BLaER1 (cell line): ENCODE results near the gene MPZL2.

Experiments
- H3K27ac ChIP-seq: shearing (Covaris generic); formaldehyde crosslinking; 2 replicates; pipeline ENCODE4 v1.8.1; 2022
- H3K27me3 ChIP-seq: shearing (Covaris generic); formaldehyde crosslinking; 2 replicates; pipeline ENCODE4 v1.8.1; 2022
- H3K36me3 ChIP-seq: shearing (Covaris generic); formaldehyde crosslinking; 2 replicates; pipeline ENCODE4 v1.8.1; 2022
- H3K4me1 ChIP-seq: shearing (Covaris generic); formaldehyde crosslinking; 2 replicates; pipeline ENCODE4 v1.8.1; 2022
- H3K4me2 ChIP-seq: shearing (Covaris generic); formaldehyde crosslinking; 2 replicates; pipeline ENCODE4 v1.8.1; 2022
- H3K4me3 ChIP-seq: shearing (Covaris generic); formaldehyde crosslinking; 2 replicates; pipeline ENCODE4 v1.8.1; 2022
- H3K9ac ChIP-seq: shearing (Covaris generic); formaldehyde crosslinking; 2 replicates; pipeline ENCODE4 v1.8.1; 2022
- H3K9me3 ChIP-seq: shearing (Covaris generic); formaldehyde crosslinking; 2 replicates; pipeline ENCODE4 v1.8.1; 2022
- H4K20me1 ChIP-seq: shearing (Covaris generic); formaldehyde crosslinking; 2 replicates; pipeline ENCODE4 v1.8.1; 2022
- Cebpa-rat ChIP-seq: shearing (Covaris generic); IDR thresholded peaks from 2 replicates; pipeline ENCODE4 v1.8.1; 2022

MPZL2 gene

DNA sequence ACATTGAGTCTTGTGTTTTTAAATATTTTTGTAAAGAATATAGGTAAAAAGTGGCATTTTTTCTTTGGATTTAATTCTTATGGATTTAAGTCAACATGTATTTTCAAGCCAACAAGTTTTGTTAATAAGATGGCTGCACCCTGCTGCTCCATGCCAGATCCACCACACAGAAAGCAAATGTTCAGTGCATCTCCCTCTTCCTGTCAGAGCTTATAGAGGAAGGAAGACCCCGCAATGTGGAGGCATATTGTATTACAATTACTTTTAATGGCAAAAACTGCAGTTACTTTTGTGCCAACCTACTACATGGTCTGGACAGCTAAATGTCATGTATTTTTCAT is 40.1 kb upstream of the MPZL2 start:
- H3K9me3 ChIP-seq = no peaks in the 10 kb centered on the region
- peak overlapping the region; percentile 35 for H3K4me2 ChIP-seq
- H3K36me3 ChIP-seq = no peaks in the 10 kb centered on the region
- no peak overlapping the region for H3K4me3 ChIP-seq
- peaks cover 25% of the 10 kb centered on the region for H3K4me1 ChIP-seq
- H3K27me3 ChIP-seq = no peaks in the 10 kb centered on the region
- no peak overlapping the region for H3K9ac ChIP-seq
- no peak overlapping the region for H3K27ac ChIP-seq
- no peak for TF ChIP-seq Cebpa-rat
- no peaks in the 10 kb centered on the region for H4K20me1 ChIP-seq

GRCh38 chr11:118301600-118302195 is 37.6 kb upstream of the MPZL2 start:
- Histone ChIP-seq H3K36me3 (no peaks in the 10 kb centered on the region), H3K9ac (no peak overlapping the region), H3K4me2 (no peak overlapping the region; the same call in 1 of the 2 replicates), H3K27ac (no peak overlapping the region), H3K4me1 (peaks cover 25% of the 10 kb centered on the region), H3K27me3 (no peaks in the 10 kb centered on the region), H3K4me3 (no peak overlapping the region), H4K20me1 (no peaks in the 10 kb centered on the region), H3K9me3 (no peaks in the 10 kb centered on the region)
- no peak for TF ChIP-seq Cebpa-rat

DNA sequence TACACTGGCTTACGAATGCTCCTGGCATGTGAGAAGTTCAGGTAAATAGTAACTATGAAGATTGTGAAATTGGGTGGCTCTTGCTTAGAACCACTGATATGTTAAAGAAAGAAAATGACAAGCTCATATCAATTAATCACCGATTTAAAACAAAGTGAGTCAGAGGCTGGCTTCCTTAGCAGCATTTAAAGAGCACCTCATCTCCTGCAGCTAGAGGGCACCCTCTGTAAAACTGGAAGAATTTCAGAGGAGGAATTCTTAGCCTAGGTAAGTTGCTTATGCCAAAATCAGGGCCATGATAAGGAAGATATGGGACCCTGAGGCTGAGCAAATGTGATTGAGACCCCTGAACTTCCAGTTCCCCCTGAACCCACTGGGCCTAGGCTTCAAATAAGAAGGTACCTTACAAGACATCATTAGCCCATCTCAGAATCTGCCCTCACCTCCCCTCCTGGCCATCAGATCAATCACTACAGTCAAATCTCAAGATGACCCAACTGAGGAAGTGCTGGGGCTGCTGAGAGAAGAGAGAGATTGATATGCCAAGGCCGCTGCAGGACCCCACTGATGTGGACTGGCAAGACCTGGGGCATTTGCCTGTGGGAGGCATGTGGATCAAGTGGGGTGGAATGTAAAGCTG is 31.8 kb upstream of the MPZL2 start:
- TF ChIP-seq Cebpa-rat = no peak
- no peak overlapping the region for H3K4me3 ChIP-seq
- H3K4me2 ChIP-seq = no peak overlapping the region
- no peak overlapping the region for H3K9ac ChIP-seq
- no peaks in the 10 kb centered on the region for H3K36me3 ChIP-seq
- H4K20me1 ChIP-seq = no peaks in the 10 kb centered on the region
- H3K27ac ChIP-seq = no peak overlapping the region
- no peaks in the 10 kb centered on the region for H3K9me3 ChIP-seq
- H3K4me1 ChIP-seq = no peaks in the 10 kb centered on the region
- H3K27me3 ChIP-seq = no peaks in the 10 kb centered on the region

GRCh38 chr11:118295199-118295598 is 31.1 kb upstream of the MPZL2 start:
- Histone ChIP-seq H3K4me1 (no peaks in the 10 kb centered on the region), H3K9ac (no peak overlapping the region), H4K20me1 (no peaks in the 10 kb centered on the region), H3K27me3 (no peaks in the 10 kb centered on the region), H3K4me3 (no peak overlapping the region), H3K36me3 (no peaks in the 10 kb centered on the region), H3K27ac (no peak overlapping the region), H3K4me2 (no peak overlapping the region), H3K9me3 (no peaks in the 10 kb centered on the region)
- TF ChIP-seq Cebpa-rat = no peak

DNA sequence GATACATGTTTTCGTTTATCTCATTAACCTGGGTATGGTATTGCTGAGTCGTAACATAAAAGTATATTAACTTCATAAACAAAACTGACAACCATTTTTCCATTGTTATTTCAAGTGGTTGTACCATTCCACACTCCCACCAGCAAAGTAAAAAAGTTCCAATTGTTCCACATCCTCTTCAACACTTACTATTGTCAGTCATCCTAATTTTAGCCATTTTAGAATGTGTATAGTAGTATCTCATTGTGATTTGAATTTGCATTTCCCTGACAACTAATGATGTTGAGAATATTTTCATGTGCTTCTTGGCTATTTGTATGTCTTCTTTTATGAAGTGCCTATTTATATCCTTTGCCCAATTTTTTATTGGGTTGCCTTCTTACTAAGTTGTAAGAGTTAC is 30.0 kb upstream of the MPZL2 start:
- H3K9me3 ChIP-seq = no peaks in the 10 kb centered on the region
- H3K4me2 ChIP-seq = no peak overlapping the region
- H3K27ac ChIP-seq = no peak overlapping the region
- no peaks in the 10 kb centered on the region for H4K20me1 ChIP-seq
- H3K9ac ChIP-seq = no peak overlapping the region
- no peaks in the 10 kb centered on the region for H3K36me3 ChIP-seq
- H3K4me3 ChIP-seq = no peak overlapping the region
- no peaks in the 10 kb centered on the region for H3K27me3 ChIP-seq
- no peaks in the 10 kb centered on the region for H3K4me1 ChIP-seq
- no peak for TF ChIP-seq Cebpa-rat

DNA sequence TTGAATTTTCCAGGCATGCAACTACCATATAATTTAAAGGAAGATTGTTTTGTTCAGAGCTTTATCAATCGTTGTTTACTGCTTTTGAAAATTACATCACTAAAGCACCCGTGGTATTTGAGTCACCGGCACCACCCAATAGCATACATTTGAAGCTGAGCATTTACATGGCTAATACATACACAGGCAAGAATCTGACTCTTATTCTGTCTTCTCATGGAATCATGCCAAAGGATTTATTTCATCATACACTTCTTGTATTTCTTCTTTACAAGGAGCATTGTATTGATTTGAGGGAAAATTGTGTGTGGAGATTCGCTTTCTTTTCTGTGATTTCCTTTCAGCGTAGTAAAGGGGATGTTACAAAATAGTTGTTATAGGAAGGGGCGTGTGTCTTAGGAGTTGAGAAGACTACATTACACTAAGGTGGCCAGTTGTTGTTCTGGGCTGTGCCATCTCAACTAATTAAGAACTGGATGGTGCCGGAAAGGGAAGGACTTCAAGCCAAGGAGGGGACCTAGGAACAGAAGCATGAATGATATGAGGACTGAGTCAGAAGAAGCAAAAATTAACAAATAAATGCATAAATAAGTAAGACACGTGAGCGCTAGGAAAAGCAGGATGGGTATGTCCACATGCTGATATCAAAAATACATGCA is 27.5 kb upstream of the MPZL2 start:
- no peak overlapping the region for H3K4me2 ChIP-seq
- no peak overlapping the region for H3K4me3 ChIP-seq
- no peaks in the 10 kb centered on the region for H3K27me3 ChIP-seq
- no peaks in the 10 kb centered on the region for H3K4me1 ChIP-seq
- no peaks in the 10 kb centered on the region for H3K36me3 ChIP-seq
- TF ChIP-seq Cebpa-rat = no peak
- no peaks in the 10 kb centered on the region for H3K9me3 ChIP-seq
- H4K20me1 ChIP-seq = no peaks in the 10 kb centered on the region
- no peak overlapping the region for H3K9ac ChIP-seq
- H3K27ac ChIP-seq = no peak overlapping the region

DNA sequence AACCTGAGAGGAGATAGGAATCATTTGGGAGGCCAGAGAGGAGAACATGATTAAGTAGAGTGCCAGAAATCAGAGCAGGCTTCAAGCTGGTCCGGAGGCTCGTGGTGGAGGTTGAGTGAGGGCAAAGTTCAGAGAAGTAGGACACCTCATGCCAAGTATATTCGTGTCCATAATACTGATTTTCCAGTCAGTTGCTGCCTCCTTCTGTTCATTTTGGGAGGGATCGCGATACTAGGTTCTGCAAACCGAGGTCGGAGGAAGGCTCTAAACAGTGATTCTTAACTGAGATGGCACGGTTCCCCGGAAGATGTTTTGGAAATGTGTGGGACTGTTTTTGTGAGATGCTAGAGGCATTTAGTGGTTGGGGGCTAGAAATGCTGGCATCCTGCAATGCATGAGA is 26.8 kb upstream of the MPZL2 start:
- no peak for TF ChIP-seq Cebpa-rat
- Histone ChIP-seq H3K36me3 (no peaks in the 10 kb centered on the region), H4K20me1 (no peaks in the 10 kb centered on the region), H3K4me2 (no peak overlapping the region), H3K9ac (no peak overlapping the region), H3K4me3 (no peak overlapping the region), H3K4me1 (no peaks in the 10 kb centered on the region), H3K27ac (no peak overlapping the region), H3K9me3 (no peaks in the 10 kb centered on the region), H3K27me3 (no peaks in the 10 kb centered on the region)

DNA sequence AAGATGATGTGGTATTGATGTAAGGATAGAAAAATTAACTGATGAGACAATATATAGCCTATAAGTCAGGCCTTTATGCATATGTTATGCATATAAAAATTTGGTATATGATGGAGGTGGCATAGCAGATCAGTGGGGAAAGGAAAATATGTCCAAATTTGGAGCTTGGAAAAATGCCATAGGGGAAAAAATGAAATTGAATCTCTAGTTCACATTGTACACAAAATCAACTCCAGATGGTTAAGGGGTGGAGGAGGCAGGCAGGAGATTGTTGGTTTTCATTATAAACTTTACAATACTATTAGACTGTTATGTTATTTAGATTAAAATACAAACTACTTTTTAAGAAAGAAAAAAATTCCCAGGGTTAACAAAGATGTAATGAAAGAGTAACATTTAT is 25.3 kb upstream of the MPZL2 start:
- Histone ChIP-seq H3K27ac (no peak overlapping the region), H3K9ac (no peak overlapping the region), H3K27me3 (no peaks in the 10 kb centered on the region), H3K9me3 (peaks cover 5% of the 10 kb centered on the region; the same call in 1 of the 2 replicates), H3K4me2 (no peak overlapping the region), H3K4me1 (no peaks in the 10 kb centered on the region), H3K4me3 (no peak overlapping the region), H3K36me3 (no peaks in the 10 kb centered on the region), H4K20me1 (no peaks in the 10 kb centered on the region)
- no peak for TF ChIP-seq Cebpa-rat

DNA sequence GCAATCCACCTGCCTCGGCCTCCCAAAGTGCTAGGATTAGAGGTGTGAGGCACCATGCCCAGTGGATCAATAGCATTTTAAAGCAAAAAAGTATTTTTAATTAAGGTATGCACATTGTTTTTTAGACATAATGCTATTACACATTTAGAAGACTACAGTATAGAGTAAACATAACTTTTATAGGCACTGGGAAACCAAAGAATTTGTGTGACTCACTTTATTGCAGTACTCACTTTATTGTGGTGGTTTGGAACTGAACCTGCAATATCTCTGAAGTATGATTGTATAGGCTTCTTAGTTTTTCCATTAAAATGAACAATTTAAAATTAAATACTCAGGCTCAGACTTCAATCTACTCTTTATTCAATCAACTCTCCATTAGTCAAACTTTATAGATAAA is 22.9 kb upstream of the MPZL2 start:
- TF ChIP-seq Cebpa-rat = no peak
- H3K4me2 ChIP-seq = no peak overlapping the region
- H3K9me3 ChIP-seq = peaks cover 6% of the 10 kb centered on the region
- no peak overlapping the region for H3K9ac ChIP-seq
- no peaks in the 10 kb centered on the region for H3K4me1 ChIP-seq
- H4K20me1 ChIP-seq = no peaks in the 10 kb centered on the region
- H3K4me3 ChIP-seq = no peak overlapping the region
- no peaks in the 10 kb centered on the region for H3K36me3 ChIP-seq
- H3K27ac ChIP-seq = no peak overlapping the region
- no peaks in the 10 kb centered on the region for H3K27me3 ChIP-seq

DNA sequence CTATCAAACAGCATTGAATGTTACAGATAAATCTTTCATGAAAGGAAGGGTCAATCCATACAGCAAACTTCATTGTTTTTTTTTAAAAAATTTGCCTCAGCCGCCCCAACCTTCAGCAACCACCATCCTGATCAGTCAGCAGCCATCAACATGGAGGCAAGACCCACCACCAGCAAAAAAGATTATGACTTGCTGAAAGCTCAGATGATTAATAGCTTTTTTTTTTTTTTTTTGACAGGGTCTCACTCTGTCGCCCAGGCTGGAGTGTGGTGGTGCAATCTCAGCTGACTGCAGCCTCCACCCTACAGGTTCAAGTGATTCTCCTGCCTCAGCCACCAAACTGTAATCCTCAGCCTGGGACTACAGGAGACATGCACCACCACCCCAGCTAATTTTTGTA is 22.4 kb upstream of the MPZL2 start:
- H3K27me3 ChIP-seq = no peaks in the 10 kb centered on the region
- no peak overlapping the region for H3K9ac ChIP-seq

More for the DNA sequence above, 22.4 kb upstream of the MPZL2 start:
- Histone ChIP-seq H3K9me3 (peaks cover 10% of the 10 kb centered on the region), H3K4me2 (no peak overlapping the region), H3K27ac (no peak overlapping the region), H4K20me1 (no peaks in the 10 kb centered on the region), H3K36me3 (no peaks in the 10 kb centered on the region), H3K4me1 (no peaks in the 10 kb centered on the region), H3K4me3 (no peak overlapping the region)
- TF ChIP-seq Cebpa-rat = no peak
